NB4 (cell line): Measurements from ENCODE around the gene ZNF793.

Experiments
- MYC ChIP-seq: IDR thresholded peaks from 2 replicates; pipeline ENCODE4 v1.6.1; 2011; ENCODE audit warnings: low read depth, low read length
- POLR2A ChIP-seq: IDR thresholded peaks from 2 replicates; pipeline ENCODE4 v1.6.1; 2011; ENCODE audit warnings: mild to moderate bottlenecking; ENCODE audit not compliant: insufficient read length; ENCODE audit errors: extremely low read depth
- TF ChIP-seq, protein P1 (sequence below): IDR thresholded peaks from one replicate; pipeline ENCODE4 v1.5.1; 2012; ENCODE audit warnings: low read depth, low read length
- TF ChIP-seq, protein P2 (sequence below): IDR thresholded peaks from 2 replicates; pipeline ENCODE4 v1.6.1; 2011; ENCODE audit warnings: low read depth, low read length

DNA sequence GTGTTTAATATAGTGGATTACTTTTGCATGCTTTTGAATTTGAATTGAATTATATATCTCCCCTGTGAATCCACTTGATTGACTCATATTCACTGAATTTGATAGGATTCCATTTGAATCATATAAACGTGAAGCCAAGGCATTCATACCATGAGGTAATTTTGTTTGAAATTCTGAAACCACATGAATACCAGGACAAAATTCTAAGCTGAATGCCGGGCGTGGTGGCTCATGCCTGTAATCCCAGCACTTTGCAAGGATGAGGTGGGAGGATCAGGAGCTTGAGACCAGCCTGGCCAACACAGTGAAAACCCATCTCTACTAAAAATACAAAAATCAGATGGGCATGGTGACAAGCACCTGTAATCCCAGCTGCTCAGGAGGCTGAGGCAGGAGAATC is 4.4 kb downstream of the ZNF793 start:
- TF ChIP-seq MYC (no peak), POLR2A (no peak)
- TF ChIP-seq, protein P1, sequence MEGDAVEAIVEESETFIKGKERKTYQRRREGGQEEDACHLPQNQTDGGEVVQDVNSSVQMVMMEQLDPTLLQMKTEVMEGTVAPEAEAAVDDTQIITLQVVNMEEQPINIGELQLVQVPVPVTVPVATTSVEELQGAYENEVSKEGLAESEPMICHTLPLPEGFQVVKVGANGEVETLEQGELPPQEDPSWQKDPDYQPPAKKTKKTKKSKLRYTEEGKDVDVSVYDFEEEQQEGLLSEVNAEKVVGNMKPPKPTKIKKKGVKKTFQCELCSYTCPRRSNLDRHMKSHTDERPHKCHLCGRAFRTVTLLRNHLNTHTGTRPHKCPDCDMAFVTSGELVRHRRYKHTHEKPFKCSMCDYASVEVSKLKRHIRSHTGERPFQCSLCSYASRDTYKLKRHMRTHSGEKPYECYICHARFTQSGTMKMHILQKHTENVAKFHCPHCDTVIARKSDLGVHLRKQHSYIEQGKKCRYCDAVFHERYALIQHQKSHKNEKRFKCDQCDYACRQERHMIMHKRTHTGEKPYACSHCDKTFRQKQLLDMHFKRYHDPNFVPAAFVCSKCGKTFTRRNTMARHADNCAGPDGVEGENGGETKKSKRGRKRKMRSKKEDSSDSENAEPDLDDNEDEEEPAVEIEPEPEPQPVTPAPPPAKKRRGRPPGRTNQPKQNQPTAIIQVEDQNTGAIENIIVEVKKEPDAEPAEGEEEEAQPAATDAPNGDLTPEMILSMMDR: no peak
- TF ChIP-seq, protein P2, sequence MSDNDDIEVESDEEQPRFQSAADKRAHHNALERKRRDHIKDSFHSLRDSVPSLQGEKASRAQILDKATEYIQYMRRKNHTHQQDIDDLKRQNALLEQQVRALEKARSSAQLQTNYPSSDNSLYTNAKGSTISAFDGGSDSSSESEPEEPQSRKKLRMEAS: no peak
